A549 (cell line): Measurements from ENCODE around the gene HEPHL1. TPM values are rescaled to one million over a fixed set of nuclear protein-coding genes. Genes with fewer than 3 reads are reported as not detected.

Source experiments
- ATAC-seq, 2 experiments: fragments of 200-7000 bp in 1 of 2; fragments of >200 bp in 1 of 2; cut with Nextera tagmentation in 1 of 2; cut with Tn5 transposase in 1 of 2; 3 replicates each; pipeline versions ENCODE4 v1.8.0 to v1.9.1; 2018 to 2020; ENCODE audit warnings: mild to moderate bottlenecking in 1 of 2, moderate library complexity in 1 of 2
- CTCF ChIA-PET: fragments of 300-600 bp; sonication (Branson Sonifier 250); formaldehyde crosslinking; extraction: SDS; loops from one replicate; lab custom pipeline; 2021; ENCODE audit warnings: antibody characterized with exemption, inconsistent platforms; lab: Yijun Ruan, JAX
- POLR2A ChIA-PET: fragments of 350-600 bp; formaldehyde crosslinking; extraction: SDS; loops from one replicate; lab custom pipeline; 2021; ENCODE audit warnings: antibody characterized with exemption, inconsistent platforms; lab: Yijun Ruan, JAX
- DNase-seq, 2 experiments: peaks; one replicate each; pipeline versions ENCODE4 v3.0.0 to v3.0.0-alpha.2; 2011 to 2016; ENCODE audit warnings: low read depth in 1 of 2, low spot score in 1 of 2
- FAIRE-seq: peaks from 2 replicates; lab custom pipeline; 2011; peaks lifted over from hg19 to GRCh38; lab: Jason Lieb, UNC
- H3K27ac ChIP-seq, 2 experiments: fragments of >200 bp; sonication (Bioruptor Twin); formaldehyde crosslinking; 3 replicates each; pipeline ENCODE4 v1.5.1; 2016 to 2017
- H3K4me1 ChIP-seq: fragments of >200 bp; sonication (Bioruptor Twin); formaldehyde crosslinking; 3 replicates; pipeline ENCODE4 v1.6.1; 2016
- H3K4me2 ChIP-seq: fragments of >200 bp; sonication (Bioruptor Twin); formaldehyde crosslinking; 3 replicates; pipeline ENCODE4 v1.6.1; 2016
- H3K4me3 ChIP-seq: fragments of >200 bp; sonication (Bioruptor Twin); formaldehyde crosslinking; 3 replicates; pipeline ENCODE4 v1.5.1; 2016
- H3K9me3 ChIP-seq: fragments of >200 bp; sonication (Bioruptor Twin); formaldehyde crosslinking; 3 replicates; pipeline ENCODE4 v1.6.1; 2016
- BHLHE40 ChIP-seq: IDR thresholded peaks from 2 replicates; pipeline ENCODE4 v1.6.1; 2012; ENCODE audit warnings: low read depth, low read length, inconsistent platforms
- CEBPB ChIP-seq, 2 experiments: fragments of >200 bp in 1 of 2; sonication (Bioruptor Twin) in 1 of 2; formaldehyde crosslinking in 1 of 2; IDR thresholded peaks; 2 replicates each; pipeline ENCODE4 v1.6.1; 2012 to 2016
- CHD4 ChIP-seq: fragments of 200-600 bp; sonication (generic); IDR thresholded peaks from 2 replicates; pipeline ENCODE4 v1.6.1; 2016; ENCODE audit warnings: antibody characterized with exemption, mild to moderate bottlenecking, borderline replicate concordance
- EHMT2 ChIP-seq: fragments of 200-600 bp; sonication (generic); IDR thresholded peaks from 2 replicates; pipeline ENCODE4 v1.6.1; 2016; ENCODE audit warnings: antibody characterized with exemption, low read depth, mild to moderate bottlenecking, moderate library complexity
- FOSB ChIP-seq: fragments of 250-450 bp; sonication (Bioruptor Pico); IDR thresholded peaks from 2 replicates; pipeline ENCODE4 v1.5.0; 2020; ENCODE audit warnings: mild to moderate bottlenecking, moderate library complexity
- FOSL2 ChIP-seq, 2 experiments: fragments of 450-650 bp in 1 of 2; fragments of >200 bp in 1 of 2; sonication (Bioruptor Twin) in 1 of 2; formaldehyde crosslinking; IDR thresholded peaks; 2 replicates each; pipeline versions ENCODE4 v1.5.0 to v1.6.1; 2016 to 2020; ENCODE audit warnings: mild to moderate bottlenecking in 1 of 2, moderate library complexity in 1 of 2
- GATA3 ChIP-seq: IDR thresholded peaks from 2 replicates; pipeline ENCODE4 v1.6.1; 2012; ENCODE audit warnings: borderline replicate concordance
- HEYL ChIP-seq: fragments of 250-450 bp; sonication (Bioruptor Pico); IDR thresholded peaks from 2 replicates; pipeline ENCODE4 v1.8.0; 2021; ENCODE audit warnings: mild to moderate bottlenecking, moderate library complexity
- HOXB13 ChIP-seq: fragments of 250-450 bp; sonication (Bioruptor Pico); IDR thresholded peaks from 2 replicates; pipeline ENCODE4 v1.5.0; 2020; ENCODE audit warnings: low read depth, mild to moderate bottlenecking, moderate library complexity
- JUN ChIP-seq, 2 experiments: fragments of >200 bp; sonication (Bioruptor Twin); formaldehyde crosslinking; IDR thresholded peaks; 2 replicates in 1 of 2; 3 replicates in 1 of 2; pipeline ENCODE4 v1.6.1; 2016 to 2017
- JUNB ChIP-seq: fragments of >200 bp; sonication (Bioruptor Twin); formaldehyde crosslinking; IDR thresholded peaks from 2 replicates; pipeline ENCODE4 v1.6.1; 2016
- KDM5A ChIP-seq: fragments of 200-600 bp; sonication (generic); IDR thresholded peaks from 2 replicates; pipeline ENCODE4 v1.6.1; 2016; ENCODE audit warnings: antibody characterized with exemption, mild to moderate bottlenecking
- MAZ ChIP-seq: fragments of 150-350 bp; IDR thresholded peaks from 2 replicates; pipeline ENCODE4 v1.6.1; 2014; ENCODE audit warnings: antibody characterized with exemption, low read depth, low read length, borderline replicate concordance
- NR3C1 ChIP-seq: fragments of >200 bp; sonication (Bioruptor Twin); formaldehyde crosslinking; IDR thresholded peaks from 3 replicates; pipeline ENCODE4 v1.6.1; 2017
- PHF8 ChIP-seq: fragments of 200-600 bp; sonication (generic); IDR thresholded peaks from 2 replicates; pipeline ENCODE4 v1.6.1; 2016; ENCODE audit warnings: low read depth, mild to moderate bottlenecking, antibody characterized with exemption, moderate library complexity, borderline replicate concordance
- POLR2A ChIP-seq: IDR thresholded peaks from 2 replicates; pipeline ENCODE4 v1.6.1; 2012; ENCODE audit warnings: mild to moderate bottlenecking, low read length
- POLR2AphosphoS2 ChIP-seq: conservative IDR thresholded peaks from 2 replicates; pipeline ENCODE4 v1.6.1; 2012; ENCODE audit warnings: low read length, improper control_type of control experiment, inconsistent platforms
- RARB ChIP-seq: fragments of 250-450 bp; sonication (Bioruptor Pico); IDR thresholded peaks from 2 replicates; pipeline ENCODE4 v1.8.0; 2021; ENCODE audit warnings: mild to moderate bottlenecking, moderate library complexity
- REST ChIP-seq: fragments of 200-600 bp; sonication (generic); IDR thresholded peaks from 2 replicates; pipeline ENCODE4 v1.6.1; 2016; ENCODE audit warnings: antibody characterized with exemption, mild to moderate bottlenecking, moderate library complexity
- RNF2 ChIP-seq: fragments of 200-600 bp; sonication (generic); IDR thresholded peaks from 2 replicates; pipeline ENCODE4 v1.6.1; 2016; ENCODE audit warnings: low read depth, mild to moderate bottlenecking, antibody characterized with exemption, moderate library complexity, borderline replicate concordance
- SREBF2 ChIP-seq: fragments of 450-650 bp; IDR thresholded peaks from 2 replicates; pipeline ENCODE4 v1.6.1; 2014; ENCODE audit warnings: mild to moderate bottlenecking, moderate library complexity
- TFCP2L1 ChIP-seq: fragments of 250-450 bp; sonication (Bioruptor Pico); IDR thresholded peaks from 2 replicates; pipeline ENCODE4 v1.5.0; 2021; ENCODE audit warnings: mild to moderate bottlenecking
- ZSCAN20 ChIP-seq: fragments of 250-450 bp; sonication (Bioruptor Pico); IDR thresholded peaks from 2 replicates; pipeline ENCODE4 v1.8.0; 2022; ENCODE audit warnings: mild to moderate bottlenecking, moderate library complexity
- WGBS: methylation state at CpG from one replicate; pipeline ENCODE4 v1.1.6; 2017; ENCODE audit errors: missing lambda C conversion rate; 5-methylcytosine and 5-hydroxymethylcytosine counted together
- polyA plus RNA-seq, 4 experiments: library from polyadenylated mRNA; depleted of rRNA in 3 of 4; stranded (reverse); fragments of >200 nt; fragmentation: RNase III in 1 of 4; extraction: RNeasy Plus Mini Kit Qiagen cat#74134 plus additional on column Dnase treatment in 1 of 4; gene quantifications; 2 replicates in 3 of 4; 3 replicates in 1 of 4; pipeline ENCODE4 v1.2.3, GENCODE V29; 2011 to 2017
- TF ChIP-seq, protein P1 (sequence below): fragments of >200 bp; sonication (Bioruptor Twin); formaldehyde crosslinking; IDR thresholded peaks from 2 replicates; pipeline ENCODE4 v1.6.1; 2016
- TF ChIP-seq, protein P2 (sequence below): fragments of 250-450 bp; sonication (Bioruptor Pico); IDR thresholded peaks from 2 replicates; pipeline ENCODE4 v1.5.0; 2020; ENCODE audit warnings: low read depth, mild to moderate bottlenecking, moderate library complexity

HEPHL1 gene
- polyA plus RNA-seq, 2 of the 4 experiments (the other 2 are of a cell fraction) = not detected

GRCh38 chr11:94104734-94105133 is 83.6 kb downstream of the HEPHL1 start:
- Histone ChIP-seq H3K4me1 (no peaks in the 10 kb centered on the region), H3K9me3 (no peaks in the 10 kb centered on the region), H3K4me3 (no peak overlapping the region), H3K27ac (no peak overlapping the region), H3K4me2 (no peak overlapping the region)
- TF ChIP-seq JUN (IDR thresholded peaks at IDR 0.05) (no peak), POLR2AphosphoS2 (no peak), MAZ (no peak), RNF2 (no peak), FOSL2 (IDR thresholded peaks at IDR 0.05) (no peak), FOSL2 (CRISPR knock-in tag; IDR thresholded peaks at IDR 0.05) (no peak), HOXB13 (no peak), REST (no peak), TFCP2L1 (no peak), CEBPB (IDR thresholded peaks at IDR 0.05) (no peak), PHF8 (no peak), ZSCAN20 (no peak), FOSB (CRISPR knock-in tag) (no peak), GATA3 (no peak), HEYL (no peak)
- TF ChIP-seq, protein P1, sequence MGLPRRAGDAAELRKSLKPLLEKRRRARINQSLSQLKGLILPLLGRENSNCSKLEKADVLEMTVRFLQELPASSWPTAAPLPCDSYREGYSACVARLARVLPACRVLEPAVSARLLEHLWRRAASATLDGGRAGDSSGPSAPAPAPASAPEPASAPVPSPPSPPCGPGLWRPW = no peak
- TF ChIP-seq, protein P2, sequence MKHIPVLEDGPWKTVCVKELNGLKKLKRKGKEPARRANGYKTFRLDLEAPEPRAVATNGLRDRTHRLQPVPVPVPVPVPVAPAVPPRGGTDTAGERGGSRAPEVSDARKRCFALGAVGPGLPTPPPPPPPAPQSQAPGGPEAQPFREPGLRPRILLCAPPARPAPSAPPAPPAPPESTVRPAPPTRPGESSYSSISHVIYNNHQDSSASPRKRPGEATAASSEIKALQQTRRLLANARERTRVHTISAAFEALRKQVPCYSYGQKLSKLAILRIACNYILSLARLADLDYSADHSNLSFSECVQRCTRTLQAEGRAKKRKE (CRISPR knock-in tag) = no peak
- ChIA-PET CTCF (interaction anchor here (1.3 kb wide), 1 partner anchor 209 kb away, joined by 3 read pairs; no protein-coding TSS in a partner anchor), POLR2A (interaction anchor here (0.6 kb wide), 1 partner anchor 196 kb away, joined by 4 read pairs; no protein-coding TSS in a partner anchor)
- DNase-seq (no peak), FAIRE-seq (no peak), ATAC-seq (no peak)

- TF ChIP-seq RARB (CRISPR knock-in tag) (no peak), CHD4 (no peak), NR3C1 (no peak), EHMT2 (no peak), KDM5A (no peak), TFCP2L1 (no peak), POLR2A (no peak), JUNB (no peak), BHLHE40 (no peak), RNF2 (no peak), SREBF2 (no peak)
- no peak for DNase-seq
- FAIRE-seq = no peak
- ChIA-PET POLR2A (no interaction called here), CTCF (no interaction called here)
- no peak for ATAC-seq
- Histone ChIP-seq H3K9me3 (no peaks in the 10 kb centered on the region), H3K4me1 (no peaks in the 10 kb centered on the region), H3K4me2 (no peak overlapping the region), H3K4me3 (no peak overlapping the region), H3K27ac (no peak overlapping the region)
- WGBS = 65% methylated on average over 4 of the region's 4 CpGs
Measured at GRCh38 chr11:94106716-94107115, 85.6 kb downstream of the HEPHL1 start.
